Activated naive CD8-positive, alpha-beta T cell (primary cell): ENCODE measurements around the gene B3GAT1.
"Not testable (repeated sequence)": the region's sequence is repeated elsewhere in the genome, so short reads cannot be mapped to it uniquely, and the experiment has no call there.

ENCODE experiments used
- H3K27ac Mint-ChIP-seq: one replicate; pipeline ENCODE4 v1.8.0; 2021; ENCODE audit warnings: mixed read lengths
- H3K27me3 Mint-ChIP-seq: one replicate; pipeline ENCODE4 v1.8.0; 2021; ENCODE audit warnings: mixed read lengths
- H3K36me3 Mint-ChIP-seq: one replicate; pipeline ENCODE4 v1.8.0; 2021; ENCODE audit warnings: mixed read lengths
- H3K4me1 Mint-ChIP-seq: one replicate; pipeline ENCODE4 v1.8.0; 2021; ENCODE audit warnings: low read depth, mixed read lengths
- H3K4me3 Mint-ChIP-seq: one replicate; pipeline ENCODE4 v1.8.0; 2021; ENCODE audit warnings: mild to moderate bottlenecking, mixed read lengths
- H3K9me3 Mint-ChIP-seq: one replicate; pipeline ENCODE4 v1.8.0; 2021; ENCODE audit warnings: low read depth, mixed read lengths

Gene B3GAT1

GRCh38 chr11:134412203-134413042, at the start of gene B3GAT1:
B3GAT1 (minus strand) TSS chr11:134412242; CDS start chr11:134387659, 24,583 bp downstream.
- Mint-ChIP-seq H3K9me3 (no peaks in the 10 kb centered on the region), H3K27me3 (peaks cover 29% of the 10 kb centered on the region), H3K36me3 (no peaks in the 10 kb centered on the region), H3K4me1 (peaks cover 20% of the 10 kb centered on the region), H3K4me3 (peak within 1 kb of the TSS; percentile 68), H3K27ac (no peak within 1 kb of the TSS)

GRCh38 chr11:134461621-134462020, 49.6 kb upstream of the B3GAT1 start:
- no peaks in the 10 kb centered on the region for H3K36me3 Mint-ChIP-seq
- H3K4me3 Mint-ChIP-seq, result no peak overlapping the region
- H3K9me3 Mint-ChIP-seq, result no peaks in the 10 kb centered on the region
- no peaks in the 10 kb centered on the region for H3K4me1 Mint-ChIP-seq
- no peak overlapping the region for H3K27ac Mint-ChIP-seq
- peaks cover 11% of the 10 kb centered on the region for H3K27me3 Mint-ChIP-seq

GRCh38 chr11:134460881-134461280, 48.8 kb upstream of the B3GAT1 start:
- Mint-ChIP-seq H3K36me3 (no peaks in the 10 kb centered on the region), H3K4me3 (no peak overlapping the region), H3K9me3 (no peaks in the 10 kb centered on the region), H3K4me1 (no peaks in the 10 kb centered on the region), H3K27me3 (peaks cover 11% of the 10 kb centered on the region), H3K27ac (no peak overlapping the region)

- Mint-ChIP-seq H3K27me3 (peaks cover 10% of the 10 kb centered on the region), H3K36me3 (no peaks in the 10 kb centered on the region), H3K4me1 (no peaks in the 10 kb centered on the region), H3K4me3 (no peak overlapping the region), H3K9me3 (no peaks in the 10 kb centered on the region), H3K27ac (no peak overlapping the region)
Measured at GRCh38 chr11:134460062-134460561, 48.1 kb upstream of the B3GAT1 start.

- Mint-ChIP-seq H3K36me3 (no peaks in the 10 kb centered on the region), H3K4me3 (no peak overlapping the region), H3K9me3 (no peaks in the 10 kb centered on the region), H3K27me3 (peaks cover 9% of the 10 kb centered on the region), H3K4me1 (no peaks in the 10 kb centered on the region), H3K27ac (no peak overlapping the region)
Measured at GRCh38 chr11:134459246-134460061, 47.4 kb upstream of the B3GAT1 start.

- not testable (repeated sequence) for H3K27ac Mint-ChIP-seq, H3K36me3 Mint-ChIP-seq, H3K4me3 Mint-ChIP-seq, H3K27me3 Mint-ChIP-seq, H3K4me1 Mint-ChIP-seq, H3K9me3 Mint-ChIP-seq
Measured at GRCh38 chr11:134457411-134458007, 45.5 kb upstream of the B3GAT1 start.

GRCh38 chr11:134455516-134455915, 43.5 kb upstream of the B3GAT1 start:
- H3K27ac Mint-ChIP-seq, result no peak overlapping the region
- peaks cover 6% of the 10 kb centered on the region for H3K27me3 Mint-ChIP-seq
- H3K4me3 Mint-ChIP-seq, result no peak overlapping the region
- no peaks in the 10 kb centered on the region for H3K9me3 Mint-ChIP-seq
- H3K36me3 Mint-ChIP-seq, result no peaks in the 10 kb centered on the region
- H3K4me1 Mint-ChIP-seq, result no peaks in the 10 kb centered on the region

- no peak overlapping the region for H3K27ac Mint-ChIP-seq
- no peaks in the 10 kb centered on the region for H3K9me3 Mint-ChIP-seq
Measured at GRCh38 chr11:134454146-134454690, 42.2 kb upstream of the B3GAT1 start.

GRCh38 chr11:134453441-134453840, 41.4 kb upstream of the B3GAT1 start:
- peaks cover 6% of the 10 kb centered on the region for H3K27me3 Mint-ChIP-seq
- no peaks in the 10 kb centered on the region for H3K4me1 Mint-ChIP-seq

More at GRCh38 chr11:134454146-134454690, 42.2 kb upstream of the B3GAT1 start:
- H3K36me3 Mint-ChIP-seq, result no peaks in the 10 kb centered on the region
- peaks cover 6% of the 10 kb centered on the region for H3K27me3 Mint-ChIP-seq
- no peaks in the 10 kb centered on the region for H3K4me1 Mint-ChIP-seq
- no peak overlapping the region for H3K4me3 Mint-ChIP-seq

GRCh38 chr11:134452838-134453155, 40.8 kb upstream of the B3GAT1 start:
- peaks cover 6% of the 10 kb centered on the region for H3K27me3 Mint-ChIP-seq
- H3K4me3 Mint-ChIP-seq, result no peak overlapping the region
- H3K36me3 Mint-ChIP-seq, result no peaks in the 10 kb centered on the region
- H3K9me3 Mint-ChIP-seq, result no peaks in the 10 kb centered on the region
- no peak overlapping the region for H3K27ac Mint-ChIP-seq
- no peaks in the 10 kb centered on the region for H3K4me1 Mint-ChIP-seq

More at GRCh38 chr11:134453441-134453840, 41.4 kb upstream of the B3GAT1 start:
- Mint-ChIP-seq H3K36me3 (no peaks in the 10 kb centered on the region), H3K27ac (no peak overlapping the region), H3K4me3 (no peak overlapping the region), H3K9me3 (no peaks in the 10 kb centered on the region)

GRCh38 chr11:134452026-134452837, 40.2 kb upstream of the B3GAT1 start:
- Mint-ChIP-seq H3K4me3 (no peak overlapping the region), H3K27ac (no peak overlapping the region), H3K4me1 (no peaks in the 10 kb centered on the region), H3K27me3 (peaks cover 6% of the 10 kb centered on the region), H3K9me3 (no peaks in the 10 kb centered on the region), H3K36me3 (no peaks in the 10 kb centered on the region)

- Mint-ChIP-seq H3K4me3 (no peak overlapping the region), H3K27ac (no peak overlapping the region), H3K9me3 (no peaks in the 10 kb centered on the region), H3K4me1 (no peaks in the 10 kb centered on the region), H3K36me3 (no peaks in the 10 kb centered on the region), H3K27me3 (peaks cover 9% of the 10 kb centered on the region)
Measured at GRCh38 chr11:134450186-134450585, 38.1 kb upstream of the B3GAT1 start.

- no peaks in the 10 kb centered on the region for H3K4me1 Mint-ChIP-seq
- no peaks in the 10 kb centered on the region for H3K36me3 Mint-ChIP-seq
- peaks cover 8% of the 10 kb centered on the region for H3K27me3 Mint-ChIP-seq
- H3K27ac Mint-ChIP-seq, result no peak overlapping the region
- H3K9me3 Mint-ChIP-seq, result no peaks in the 10 kb centered on the region
- H3K4me3 Mint-ChIP-seq, result no peak overlapping the region
Measured at GRCh38 chr11:134449713-134450112, 37.7 kb upstream of the B3GAT1 start.

- H3K4me1 Mint-ChIP-seq, result no peaks in the 10 kb centered on the region
- H3K27me3 Mint-ChIP-seq, result peaks cover 6% of the 10 kb centered on the region
- no peak overlapping the region for H3K27ac Mint-ChIP-seq
- H3K9me3 Mint-ChIP-seq, result no peaks in the 10 kb centered on the region
- H3K4me3 Mint-ChIP-seq, result no peak overlapping the region
- no peaks in the 10 kb centered on the region for H3K36me3 Mint-ChIP-seq
Measured at GRCh38 chr11:134449051-134449450, 37.0 kb upstream of the B3GAT1 start.
